PC-9 (cell line): ENCODE data around the gene ISX. TPM values are rescaled to one million over a fixed set of nuclear protein-coding genes. Genes with fewer than 3 reads are reported as not detected.

Source experiments
- BruUV-seq: library from RNA; stranded (reverse); fragments of 400-500 nt; replicated peaks from 2 replicates; lab custom pipeline; 2021; lab: Mats Ljungman, UMichigan
- CTCF ChIA-PET: fragments of 300-600 bp; sonication (Branson Sonifier 250); formaldehyde crosslinking; loops from one replicate; lab custom pipeline; 2022; ENCODE audit warnings: antibody characterized with exemption; lab: Charles Lee
- POLR2A ChIA-PET: fragments of 300-600 bp; sonication (Branson Sonifier 250); formaldehyde crosslinking; loops from one replicate; lab custom pipeline; 2022; ENCODE audit warnings: antibody characterized with exemption; ENCODE audit not compliant: unreplicated experiment; lab: Charles Lee
- DNase-seq, 2 experiments: peaks; one replicate each; pipeline versions ENCODE4 v3.0.0 to v3.0.0-alpha.2; 2015 to 2022; ENCODE audit warnings: mixed read lengths in 1 of 2
- H2AFZ ChIP-seq: fragments of 200-600 bp; sonication (generic); 2 replicates; pipeline ENCODE4 v1.8.1; 2017; ENCODE audit warnings: antibody characterized with exemption
- H3F3A ChIP-seq: fragments of 200-600 bp; sonication (generic); 2 replicates; pipeline ENCODE4 v1.8.1; 2017; ENCODE audit warnings: antibody characterized with exemption, mild to moderate bottlenecking, low read depth; ENCODE audit not compliant: insufficient read depth
- H3K27ac ChIP-seq: fragments of 200-600 bp; sonication (generic); 2 replicates; pipeline ENCODE4 v1.6.1; 2016; ENCODE audit warnings: mixed run types
- H3K27me3 ChIP-seq: fragments of 200-600 bp; sonication (generic); 2 replicates; pipeline ENCODE4 v1.6.1; 2016; ENCODE audit warnings: low read depth, mixed run types; ENCODE audit not compliant: insufficient read depth
- H3K36me3 ChIP-seq: fragments of 200-600 bp; sonication (generic); 2 replicates; pipeline ENCODE4 v1.6.1; 2016; ENCODE audit warnings: low read depth, mixed run types
- H3K4me1 ChIP-seq: fragments of 200-600 bp; sonication (generic); replicated peaks from 2 replicates; pipeline ENCODE4 v1.6.1; 2016; ENCODE audit warnings: mixed run types; ENCODE audit not compliant: insufficient read depth
- H3K4me2 ChIP-seq: fragments of 200-600 bp; sonication (generic); 2 replicates; pipeline ENCODE4 v1.6.1; 2017; ENCODE audit warnings: mixed run types
- H3K4me3 ChIP-seq: fragments of 200-600 bp; sonication (generic); 2 replicates; pipeline ENCODE4 v1.6.1; 2016; ENCODE audit warnings: mixed run types
- H3K79me2 ChIP-seq: fragments of 200-600 bp; sonication (generic); 2 replicates; pipeline ENCODE4 v1.6.1; 2017; ENCODE audit warnings: low read depth, mixed run types
- H3K9me2 ChIP-seq: fragments of 200-600 bp; sonication (generic); 2 replicates; pipeline ENCODE4 v1.8.1; 2017; ENCODE audit warnings: mild to moderate bottlenecking; ENCODE audit not compliant: insufficient read depth
- H3K9me3 ChIP-seq: fragments of 200-600 bp; sonication (generic); 2 replicates; pipeline ENCODE4 v1.8.1; 2016; ENCODE audit warnings: low read depth; ENCODE audit not compliant: insufficient read depth
- H4K20me1 ChIP-seq: fragments of 200-600 bp; sonication (generic); 2 replicates; pipeline ENCODE4 v1.8.1; 2017; ENCODE audit not compliant: insufficient read depth
- EZH2 ChIP-seq: fragments of 200-600 bp; sonication (generic); IDR thresholded peaks from 2 replicates; pipeline ENCODE4 v1.8.0; 2017; ENCODE audit warnings: antibody characterized with exemption, low read depth
- intact Hi-C: fragments of 100-400 bp; cut with micrococcal nuclease; formaldehyde crosslinking; loops from one replicate; pipeline ENCODE4 v1.10.0; 2022; ENCODE audit not compliant: unreplicated experiment
- total RNA-seq: library from RNA; stranded (reverse); gene quantifications from 2 replicates; pipeline ENCODE4 v1.2.3, GENCODE V29; 2021
- TF ChIP-seq, protein P1 (sequence below): fragments of 200-600 bp; sonication (generic); conservative IDR thresholded peaks from 2 replicates; pipeline ENCODE4 v1.6.1; 2017; ENCODE audit warnings: mixed run types, antibody characterized with exemption, mild to moderate bottlenecking, moderate library complexity

ISX gene
- total RNA-seq, 1 experiment from 2014 or later = not detected

DNA sequence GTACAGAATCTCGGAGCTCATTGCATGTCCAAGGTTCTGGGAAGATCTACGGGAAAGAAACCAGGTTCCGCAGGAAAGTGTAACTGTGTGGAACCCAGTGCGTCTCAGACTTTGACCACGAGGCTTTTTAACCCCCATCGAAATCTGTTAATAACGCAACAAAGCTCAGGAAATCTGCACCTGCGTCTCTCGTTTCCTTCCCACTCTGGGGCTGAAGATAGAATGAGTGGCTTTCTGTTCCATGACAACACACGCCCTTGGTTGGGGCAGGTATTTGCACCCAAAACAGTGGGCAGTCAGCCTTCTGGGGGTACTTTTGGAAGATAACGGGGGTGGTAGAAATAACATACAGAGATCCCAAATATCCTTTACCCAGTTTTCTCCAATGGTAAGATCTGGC, 38.5 kb downstream of the ISX start:
- TF ChIP-seq EZH2 = no peak
- TF ChIP-seq, protein P1, sequence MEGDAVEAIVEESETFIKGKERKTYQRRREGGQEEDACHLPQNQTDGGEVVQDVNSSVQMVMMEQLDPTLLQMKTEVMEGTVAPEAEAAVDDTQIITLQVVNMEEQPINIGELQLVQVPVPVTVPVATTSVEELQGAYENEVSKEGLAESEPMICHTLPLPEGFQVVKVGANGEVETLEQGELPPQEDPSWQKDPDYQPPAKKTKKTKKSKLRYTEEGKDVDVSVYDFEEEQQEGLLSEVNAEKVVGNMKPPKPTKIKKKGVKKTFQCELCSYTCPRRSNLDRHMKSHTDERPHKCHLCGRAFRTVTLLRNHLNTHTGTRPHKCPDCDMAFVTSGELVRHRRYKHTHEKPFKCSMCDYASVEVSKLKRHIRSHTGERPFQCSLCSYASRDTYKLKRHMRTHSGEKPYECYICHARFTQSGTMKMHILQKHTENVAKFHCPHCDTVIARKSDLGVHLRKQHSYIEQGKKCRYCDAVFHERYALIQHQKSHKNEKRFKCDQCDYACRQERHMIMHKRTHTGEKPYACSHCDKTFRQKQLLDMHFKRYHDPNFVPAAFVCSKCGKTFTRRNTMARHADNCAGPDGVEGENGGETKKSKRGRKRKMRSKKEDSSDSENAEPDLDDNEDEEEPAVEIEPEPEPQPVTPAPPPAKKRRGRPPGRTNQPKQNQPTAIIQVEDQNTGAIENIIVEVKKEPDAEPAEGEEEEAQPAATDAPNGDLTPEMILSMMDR = no peak
- no peak overlapping the region for H3K27ac ChIP-seq
- no peaks in the 10 kb centered on the region for H3K36me3 ChIP-seq
- H3K79me2 ChIP-seq = no peaks in the 10 kb centered on the region
- no peaks in the 10 kb centered on the region for H3F3A ChIP-seq
- H3K27me3 ChIP-seq = peaks cover 27% of the 10 kb centered on the region; the same call in 1 of the 2 replicates
- intact Hi-C loops = no loop called here
- H3K9me3 ChIP-seq = no peaks in the 10 kb centered on the region
- H2AFZ ChIP-seq = no peak overlapping the region
- no peak overlapping the region for H3K4me2 ChIP-seq
- no peak for DNase-seq
- no TSS peak for BruUV-seq
- ChIA-PET POLR2A (no interaction called here), CTCF (no interaction called here)
- no peaks in the 10 kb centered on the region for H4K20me1 ChIP-seq
- H3K4me1 ChIP-seq = no peaks in the 10 kb centered on the region
- H3K4me3 ChIP-seq = no peak overlapping the region
- H3K9me2 ChIP-seq = no peaks in the 10 kb centered on the region

DNA sequence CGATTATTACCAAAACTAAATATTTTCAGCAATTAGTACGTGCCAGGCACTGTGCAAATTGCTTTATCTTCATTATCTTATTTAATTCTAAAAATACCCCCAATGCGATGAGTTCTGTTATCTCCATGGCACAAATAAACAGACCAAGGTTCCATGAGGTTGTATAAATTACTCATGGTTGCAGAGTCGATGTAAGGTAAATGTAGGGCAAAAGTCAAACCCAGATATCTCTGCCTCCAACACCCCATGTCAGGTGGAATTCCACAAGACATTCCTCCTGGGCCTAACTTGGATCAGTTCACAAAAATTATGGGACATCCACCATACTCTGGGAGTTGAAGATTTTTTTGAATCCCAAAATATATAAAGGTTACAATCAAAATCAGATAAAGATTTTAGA, 43.7 kb downstream of the ISX start:
- Histone ChIP-seq H3K4me1 (no peaks in the 10 kb centered on the region), H4K20me1 (no peaks in the 10 kb centered on the region), H2AFZ (no peak overlapping the region), H3F3A (no peaks in the 10 kb centered on the region), H3K9me2 (no peaks in the 10 kb centered on the region), H3K36me3 (no peaks in the 10 kb centered on the region), H3K79me2 (no peaks in the 10 kb centered on the region), H3K27me3 (peaks cover 32% of the 10 kb centered on the region), H3K4me2 (no peak overlapping the region), H3K4me3 (no peak overlapping the region), H3K9me3 (no peaks in the 10 kb centered on the region), H3K27ac (no peak overlapping the region)
- no TSS peak for BruUV-seq
- TF ChIP-seq, protein P1 = no peak
- DNase-seq = no peak
- CTCF ChIA-PET = no interaction called here
- intact Hi-C loops = no loop called here
- POLR2A ChIA-PET = no interaction called here

DNA sequence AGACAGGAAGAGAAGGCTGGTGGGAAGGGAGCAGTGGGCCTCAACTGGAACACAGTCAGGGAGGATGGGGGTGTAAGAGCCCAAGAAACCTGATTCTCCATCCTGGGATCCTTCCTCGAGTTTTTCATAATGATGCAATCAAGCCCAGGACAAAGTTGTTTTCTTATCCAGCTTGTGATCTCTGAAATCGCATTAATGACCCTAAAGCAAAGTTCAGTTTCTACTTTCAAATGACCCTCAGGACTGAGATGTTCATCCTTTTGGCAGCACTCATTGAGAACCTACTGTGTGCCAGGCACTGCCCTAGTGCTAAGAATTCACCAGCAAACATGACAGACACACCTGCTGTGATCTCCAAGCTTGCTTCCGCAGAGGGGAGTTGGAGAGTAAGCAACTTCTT, 45.3 kb downstream of the ISX start:
- Histone ChIP-seq H3K4me3 (no peak overlapping the region), H3K4me2 (no peak overlapping the region), H3K27ac (no peak overlapping the region), H4K20me1 (no peaks in the 10 kb centered on the region), H3K36me3 (no peaks in the 10 kb centered on the region), H2AFZ (no peak overlapping the region), H3K9me3 (no peaks in the 10 kb centered on the region), H3F3A (no peaks in the 10 kb centered on the region), H3K79me2 (no peaks in the 10 kb centered on the region), H3K27me3 (peaks cover 32% of the 10 kb centered on the region), H3K4me1 (no peaks in the 10 kb centered on the region), H3K9me2 (no peaks in the 10 kb centered on the region)
- no peak for DNase-seq
- TF ChIP-seq, protein P1 = no peak
- no peak for TF ChIP-seq EZH2
- CTCF ChIA-PET = no interaction called here
- POLR2A ChIA-PET = no interaction called here
- BruUV-seq = no TSS peak
- intact Hi-C loops = no loop called here
